Erythroblast (primary cell): Measurements from ENCODE around the gene C4orf17.
"Not testable (repeated sequence)": the region's sequence is repeated elsewhere in the genome, so short reads cannot be mapped to it uniquely, and the experiment has no call there.

Source experiments
- DNase-seq, 2 experiments: peaks; one replicate each; lab custom pipeline; 2025; lab: John Stamatoyannopoulos, UW
- GATA1 ChIP-seq: IDR thresholded peaks from 2 replicates; pipeline ENCODE4 v1.6.1; 2011; ENCODE audit warnings: low read depth, mild to moderate bottlenecking, control low read depth, low read length, moderate library complexity
- POLR2A ChIP-seq: IDR thresholded peaks from 2 replicates; pipeline ENCODE4 v1.6.1; 2011; ENCODE audit warnings: mild to moderate bottlenecking, low read length

C4orf17 gene

GRCh38 chr4:99510721-99511120, at the start of gene C4orf17:
TSS of gene C4orf17 (plus strand) at chr4:99511021. CDS start at chr4:99513082, 2,061 bp downstream.
- TF ChIP-seq POLR2A (no peak), GATA1 (no peak)
- DNase-seq: no peak

GRCh38 chr4:99461623-99462401, 49.0 kb upstream of the C4orf17 start:
- no peak for DNase-seq
- TF ChIP-seq GATA1 (no peak), POLR2A (no peak)

DNA sequence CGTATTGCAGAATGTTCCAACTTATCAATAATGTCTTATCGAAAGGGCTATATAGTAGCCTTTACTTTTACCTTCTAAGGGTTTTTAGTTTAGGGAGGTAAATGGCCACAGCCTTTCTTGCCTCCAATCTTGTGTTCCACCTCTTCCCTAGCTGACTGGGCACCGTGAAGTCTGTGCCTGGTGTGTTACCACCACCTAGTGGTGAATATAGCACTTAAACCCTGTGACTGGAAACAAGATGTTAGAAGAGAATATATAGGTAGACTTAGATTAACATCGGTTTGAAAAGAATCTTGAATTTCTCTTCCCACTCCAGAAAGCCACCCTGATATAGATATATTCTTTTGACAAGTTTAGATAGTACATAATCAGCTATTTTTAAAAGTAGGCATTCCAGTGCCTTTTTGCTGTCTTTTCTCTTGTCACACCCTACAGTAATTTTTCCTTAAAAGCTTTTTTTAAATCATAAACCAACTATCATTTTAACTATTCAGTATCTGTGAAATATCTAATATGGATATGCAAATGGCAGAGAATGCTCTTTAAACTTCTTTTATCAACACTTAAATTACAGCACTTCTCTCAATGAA, 47.9 kb upstream of the C4orf17 start:
- TF ChIP-seq GATA1 (no peak), POLR2A (no peak)
- peak; percentile 49 to 69 for DNase-seq

GRCh38 chr4:99463566-99463965, 47.3 kb upstream of the C4orf17 start:
- TF ChIP-seq POLR2A: no peak
- TF ChIP-seq GATA1: no peak
- no peak for DNase-seq

- no peak for DNase-seq
- no peak for TF ChIP-seq GATA1
- no peak for TF ChIP-seq POLR2A
Observed at GRCh38 chr4:99467887-99468286, 42.9 kb upstream of the C4orf17 start.

GRCh38 chr4:99468889-99469288, 41.9 kb upstream of the C4orf17 start:
- TF ChIP-seq GATA1 (no peak), POLR2A (no peak)
- no peak for DNase-seq

- DNase-seq: no peak
- no peak for TF ChIP-seq GATA1
- no peak for TF ChIP-seq POLR2A
Observed at GRCh38 chr4:99471349-99471748, 39.5 kb upstream of the C4orf17 start.

DNA sequence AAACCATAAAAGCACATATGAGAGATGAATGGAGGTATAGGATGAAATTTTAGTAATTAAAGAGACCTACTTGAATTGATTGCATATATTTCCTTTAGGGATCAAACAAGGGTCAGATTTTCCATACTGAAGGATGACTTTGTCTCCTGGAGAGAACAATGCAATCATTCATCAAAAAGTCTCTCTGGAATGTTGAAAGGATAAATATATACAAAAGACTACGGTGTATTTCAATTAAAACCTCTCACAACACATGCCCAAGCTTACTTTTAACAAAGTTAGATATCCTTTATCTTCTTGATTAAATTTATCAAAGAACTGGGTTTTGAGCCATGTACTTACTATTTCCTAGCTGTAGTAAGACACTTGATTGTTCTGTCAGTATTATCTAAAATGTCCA, 38.9 kb upstream of the C4orf17 start:
- TF ChIP-seq GATA1: no peak
- no peak for TF ChIP-seq POLR2A
- no peak for DNase-seq

GRCh38 chr4:99473131-99473530, 37.7 kb upstream of the C4orf17 start:
- no peak for DNase-seq
- TF ChIP-seq POLR2A: no peak
- no peak for TF ChIP-seq GATA1

DNA sequence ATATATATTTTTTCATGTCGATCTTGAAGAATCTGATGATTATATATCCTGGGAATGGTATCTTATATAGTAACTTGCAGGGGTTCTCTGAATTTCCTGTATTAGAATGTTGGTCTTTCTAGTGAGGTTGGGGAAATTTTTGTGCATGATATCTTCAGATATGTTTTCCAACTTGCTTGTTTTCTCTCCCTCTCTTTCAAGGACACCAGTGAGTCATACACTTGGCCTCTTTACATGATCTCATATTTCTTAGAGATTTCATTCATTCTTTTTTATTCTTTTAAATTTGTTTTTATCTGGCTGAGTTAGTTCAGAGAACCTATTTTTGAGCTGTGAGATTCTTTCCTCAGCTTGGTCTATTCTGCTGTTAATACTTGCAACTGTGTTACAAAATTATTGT, 27.2 kb upstream of the C4orf17 start:
- DNase-seq: no peak
- TF ChIP-seq POLR2A: no peak
- TF ChIP-seq GATA1: no peak

- no peak for TF ChIP-seq POLR2A
- DNase-seq: no peak
Observed at GRCh38 chr4:99485212-99485611, 25.6 kb upstream of the C4orf17 start.

DNA sequence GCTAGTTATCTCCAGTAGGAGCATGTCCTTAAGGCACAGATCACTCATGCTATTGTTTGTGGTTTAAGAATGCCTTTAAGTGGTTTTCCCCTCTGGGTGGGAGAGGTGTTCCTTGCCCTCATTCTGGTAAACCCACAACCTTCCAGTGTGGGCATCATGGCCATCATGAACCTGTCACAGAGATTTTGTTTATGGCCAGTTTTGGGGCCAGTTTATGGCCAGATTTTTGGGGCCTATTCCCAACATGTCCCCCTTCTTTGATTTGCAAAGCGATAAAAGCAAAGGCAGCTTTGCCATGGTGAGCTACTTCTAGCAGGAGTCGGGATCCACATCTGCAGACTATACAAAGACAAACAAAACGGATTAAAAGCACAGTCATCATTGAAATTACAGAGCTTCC, 24.2 kb upstream of the C4orf17 start:
- DNase-seq: not testable (repeated sequence)

DNA sequence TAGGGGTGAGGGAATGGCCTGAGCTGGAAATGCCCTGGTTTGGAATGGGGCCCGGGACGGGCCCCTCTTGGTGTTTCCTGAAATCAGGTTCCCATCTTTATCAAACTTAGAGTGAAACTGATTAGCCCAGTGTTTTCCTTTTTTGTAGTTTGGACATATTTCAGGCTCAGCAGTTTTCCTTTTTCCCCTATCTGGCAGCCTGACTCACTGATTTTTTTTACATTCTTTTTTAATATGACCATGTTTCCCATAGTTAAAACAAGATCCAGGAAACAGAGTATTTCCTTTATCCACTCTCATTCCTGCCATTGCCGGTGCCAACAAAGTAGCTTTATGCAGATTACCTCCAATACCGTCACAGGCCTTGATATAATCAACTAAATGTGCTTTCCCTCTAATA, 20.5 kb upstream of the C4orf17 start:
- DNase-seq: no peak
- no peak for TF ChIP-seq GATA1
- no peak for TF ChIP-seq POLR2A

DNA sequence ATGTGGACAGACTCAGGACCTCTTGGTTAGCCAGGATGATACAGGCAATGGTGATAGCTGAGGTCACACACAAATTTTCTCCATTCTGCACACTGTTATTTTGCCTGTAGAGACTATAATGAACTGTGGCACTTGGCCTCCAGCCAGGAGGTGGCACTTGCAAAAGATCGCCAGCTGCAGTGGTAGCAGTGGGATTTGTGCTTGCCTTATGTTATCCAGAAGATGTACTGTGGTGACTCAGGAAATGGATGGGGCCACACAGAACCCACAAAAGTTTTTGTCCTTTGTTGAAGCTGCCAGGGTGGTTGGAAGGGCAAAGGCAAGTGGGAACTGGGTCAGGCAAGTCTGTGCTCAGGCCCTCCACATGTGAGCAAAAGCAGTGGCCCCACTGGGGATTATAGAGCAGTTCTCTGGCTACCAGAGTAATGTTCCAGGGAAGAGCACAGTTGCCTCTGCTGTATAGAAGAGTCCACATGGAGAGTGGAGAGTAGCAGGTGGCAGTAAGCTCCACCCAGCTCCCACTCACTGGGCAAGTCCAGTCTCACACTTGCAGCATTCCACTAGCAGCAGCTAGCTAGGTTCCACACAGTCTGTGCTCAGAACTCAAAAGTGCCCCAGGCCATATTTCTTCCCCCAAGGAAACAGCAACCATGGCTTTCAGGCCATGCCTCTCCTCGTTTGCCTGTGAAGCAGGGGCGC, 5.9 kb upstream of the C4orf17 start:
- DNase-seq: no peak

More for the DNA sequence above, 5.9 kb upstream of the C4orf17 start:
- TF ChIP-seq POLR2A (no peak), GATA1 (no peak)
